NB4 (cell line): ENCODE measurements around the gene ARID2.

Experiments
- POLR2A ChIP-seq: IDR thresholded peaks from 2 replicates; pipeline ENCODE4 v1.6.1; 2011; ENCODE audit warnings: mild to moderate bottlenecking; ENCODE audit not compliant: insufficient read length; ENCODE audit errors: extremely low read depth
- TF ChIP-seq, protein P1 (sequence below): IDR thresholded peaks from one replicate; pipeline ENCODE4 v1.5.1; 2012; ENCODE audit warnings: low read depth, low read length
- TF ChIP-seq, protein P2 (sequence below): IDR thresholded peaks from 2 replicates; pipeline ENCODE4 v1.6.1; 2011; ENCODE audit warnings: low read depth, low read length

DNA sequence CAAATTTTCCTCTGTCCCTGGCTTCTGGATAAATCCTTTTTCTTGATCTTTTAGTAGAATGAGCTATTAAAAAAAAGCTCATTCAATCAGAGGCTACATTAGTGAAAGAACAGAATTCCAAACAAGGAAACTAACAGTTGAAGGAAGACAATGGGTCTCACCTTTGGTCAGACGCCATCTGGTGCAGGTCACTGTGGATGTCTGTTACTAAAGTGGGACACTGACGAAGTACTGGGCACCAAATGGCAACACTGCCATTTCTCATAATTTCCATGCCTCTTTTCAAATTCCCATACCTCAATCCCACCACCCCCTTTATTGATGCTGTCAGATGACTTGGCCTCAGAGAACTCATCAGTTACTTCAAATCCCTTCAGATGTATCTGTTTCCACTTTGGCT, 24.5 kb upstream of the ARID2 start:
- TF ChIP-seq, protein P1, sequence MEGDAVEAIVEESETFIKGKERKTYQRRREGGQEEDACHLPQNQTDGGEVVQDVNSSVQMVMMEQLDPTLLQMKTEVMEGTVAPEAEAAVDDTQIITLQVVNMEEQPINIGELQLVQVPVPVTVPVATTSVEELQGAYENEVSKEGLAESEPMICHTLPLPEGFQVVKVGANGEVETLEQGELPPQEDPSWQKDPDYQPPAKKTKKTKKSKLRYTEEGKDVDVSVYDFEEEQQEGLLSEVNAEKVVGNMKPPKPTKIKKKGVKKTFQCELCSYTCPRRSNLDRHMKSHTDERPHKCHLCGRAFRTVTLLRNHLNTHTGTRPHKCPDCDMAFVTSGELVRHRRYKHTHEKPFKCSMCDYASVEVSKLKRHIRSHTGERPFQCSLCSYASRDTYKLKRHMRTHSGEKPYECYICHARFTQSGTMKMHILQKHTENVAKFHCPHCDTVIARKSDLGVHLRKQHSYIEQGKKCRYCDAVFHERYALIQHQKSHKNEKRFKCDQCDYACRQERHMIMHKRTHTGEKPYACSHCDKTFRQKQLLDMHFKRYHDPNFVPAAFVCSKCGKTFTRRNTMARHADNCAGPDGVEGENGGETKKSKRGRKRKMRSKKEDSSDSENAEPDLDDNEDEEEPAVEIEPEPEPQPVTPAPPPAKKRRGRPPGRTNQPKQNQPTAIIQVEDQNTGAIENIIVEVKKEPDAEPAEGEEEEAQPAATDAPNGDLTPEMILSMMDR: no peak
- TF ChIP-seq POLR2A: no peak
- TF ChIP-seq, protein P2, sequence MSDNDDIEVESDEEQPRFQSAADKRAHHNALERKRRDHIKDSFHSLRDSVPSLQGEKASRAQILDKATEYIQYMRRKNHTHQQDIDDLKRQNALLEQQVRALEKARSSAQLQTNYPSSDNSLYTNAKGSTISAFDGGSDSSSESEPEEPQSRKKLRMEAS: no peak
